DMS53 (cell line): ENCODE measurements around the gene CRISPLD2.

Experiments
- DNase-seq: peaks from one replicate; lab custom pipeline; 2025; lab: John Stamatoyannopoulos, UW

The CRISPLD2 gene, protein sequence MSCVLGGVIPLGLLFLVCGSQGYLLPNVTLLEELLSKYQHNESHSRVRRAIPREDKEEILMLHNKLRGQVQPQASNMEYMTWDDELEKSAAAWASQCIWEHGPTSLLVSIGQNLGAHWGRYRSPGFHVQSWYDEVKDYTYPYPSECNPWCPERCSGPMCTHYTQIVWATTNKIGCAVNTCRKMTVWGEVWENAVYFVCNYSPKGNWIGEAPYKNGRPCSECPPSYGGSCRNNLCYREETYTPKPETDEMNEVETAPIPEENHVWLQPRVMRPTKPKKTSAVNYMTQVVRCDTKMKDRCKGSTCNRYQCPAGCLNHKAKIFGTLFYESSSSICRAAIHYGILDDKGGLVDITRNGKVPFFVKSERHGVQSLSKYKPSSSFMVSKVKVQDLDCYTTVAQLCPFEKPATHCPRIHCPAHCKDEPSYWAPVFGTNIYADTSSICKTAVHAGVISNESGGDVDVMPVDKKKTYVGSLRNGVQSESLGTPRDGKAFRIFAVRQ

GRCh38 chr16:84819644-84820304 is at the start of gene CRISPLD2:
CRISPLD2 (plus strand) TSS chr16:84819985; CDS start chr16:84838496, 18,511 bp downstream.
- peak; percentile 96 for DNase-seq

DNA sequence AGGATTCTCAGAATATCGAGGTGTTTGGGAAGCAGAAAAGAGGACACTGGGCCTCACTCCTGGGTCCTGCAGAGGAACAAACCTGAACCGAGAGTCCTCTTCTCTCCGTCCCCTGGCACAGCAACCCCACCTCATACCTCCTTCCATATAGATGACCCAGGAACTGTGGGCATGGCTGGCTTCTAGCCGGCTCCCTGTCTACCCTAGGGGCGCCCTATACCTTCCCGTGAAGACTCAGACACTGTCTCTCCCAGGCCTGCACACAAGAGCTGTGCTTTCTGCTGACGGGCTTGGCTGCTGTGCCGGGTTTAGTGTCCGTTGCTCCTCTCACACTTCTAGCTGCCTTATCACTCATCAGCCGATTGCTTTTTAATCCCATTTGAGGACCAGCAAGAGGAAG is 46.5 kb upstream of the CRISPLD2 start:
- no peak for DNase-seq

DNA sequence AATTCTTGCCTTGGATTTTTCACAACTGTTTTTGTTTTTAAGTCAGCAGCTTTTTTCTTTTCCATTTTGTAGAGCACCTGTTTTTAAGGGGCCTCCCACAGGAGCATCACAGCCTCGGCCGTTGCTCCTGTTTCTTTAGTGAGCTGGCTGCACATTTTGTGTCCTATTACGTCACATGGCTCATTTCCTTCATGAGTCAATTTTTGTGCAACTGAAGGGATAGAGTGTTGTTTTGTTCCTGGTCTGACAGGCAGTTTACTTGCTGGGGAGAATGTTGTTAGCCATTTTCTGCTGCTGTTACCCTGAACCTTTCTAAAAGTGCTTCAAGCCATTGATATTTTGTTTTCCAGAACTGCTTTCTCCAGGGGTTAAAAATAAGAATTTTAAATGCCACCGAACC is 45.0 kb upstream of the CRISPLD2 start:
- no peak for DNase-seq

GRCh38 chr16:84775262-84775810 is 44.4 kb upstream of the CRISPLD2 start:
- DNase-seq, result no peak

DNA sequence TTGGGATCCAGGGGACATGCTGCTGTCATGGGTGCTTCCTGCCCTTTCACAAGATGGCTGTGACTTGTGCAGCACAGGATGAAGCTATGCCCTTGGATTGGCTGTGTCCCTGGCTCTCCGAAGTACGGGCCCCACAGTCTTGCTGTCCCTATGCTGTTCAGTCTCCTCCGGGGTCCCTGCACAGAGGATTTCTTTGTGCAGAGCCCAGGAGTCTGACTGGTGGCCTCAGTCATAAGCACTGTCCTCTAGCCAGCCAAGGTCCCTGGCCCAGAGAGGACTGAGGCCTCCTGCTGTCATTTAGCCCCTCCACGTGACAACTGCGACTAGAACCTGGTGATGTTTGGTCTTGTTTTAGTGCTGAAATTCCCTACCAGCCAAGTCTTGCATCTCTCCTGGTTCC is 42.4 kb upstream of the CRISPLD2 start:
- DNase-seq, result no peak

GRCh38 chr16:84778720-84779119 is 41.1 kb upstream of the CRISPLD2 start:
- no peak for DNase-seq

GRCh38 chr16:84780063-84780462 is 39.7 kb upstream of the CRISPLD2 start:
- DNase-seq, result no peak

GRCh38 chr16:84780544-84781376 is 39.0 kb upstream of the CRISPLD2 start:
- DNase-seq, result no peak

GRCh38 chr16:84782846-84783245 is 36.9 kb upstream of the CRISPLD2 start:
- no peak for DNase-seq

GRCh38 chr16:84785843-84786581 is 33.8 kb upstream of the CRISPLD2 start:
- DNase-seq, result peak; percentile 73

GRCh38 chr16:84786605-84787262 is 33.1 kb upstream of the CRISPLD2 start:
- peak; percentile 92 for DNase-seq

DNA sequence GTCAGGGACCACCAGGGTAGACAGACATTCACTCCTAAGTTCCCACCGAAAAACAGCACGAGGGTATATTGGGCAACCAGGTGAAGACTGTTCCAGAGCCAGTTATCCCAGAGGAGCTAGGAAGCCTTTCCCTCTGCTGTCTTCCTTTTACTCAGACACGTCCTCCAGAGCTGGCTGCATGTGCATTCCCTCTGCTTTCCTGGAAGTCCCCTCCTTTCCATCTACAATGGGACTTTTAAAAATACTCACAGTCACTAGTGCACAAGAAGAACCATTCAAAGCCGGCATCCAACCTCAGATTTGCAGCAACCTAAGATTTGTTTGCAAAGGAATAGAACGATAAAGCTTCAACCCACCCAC is 32.5 kb upstream of the CRISPLD2 start:
- peak; percentile 32 for DNase-seq

DNA sequence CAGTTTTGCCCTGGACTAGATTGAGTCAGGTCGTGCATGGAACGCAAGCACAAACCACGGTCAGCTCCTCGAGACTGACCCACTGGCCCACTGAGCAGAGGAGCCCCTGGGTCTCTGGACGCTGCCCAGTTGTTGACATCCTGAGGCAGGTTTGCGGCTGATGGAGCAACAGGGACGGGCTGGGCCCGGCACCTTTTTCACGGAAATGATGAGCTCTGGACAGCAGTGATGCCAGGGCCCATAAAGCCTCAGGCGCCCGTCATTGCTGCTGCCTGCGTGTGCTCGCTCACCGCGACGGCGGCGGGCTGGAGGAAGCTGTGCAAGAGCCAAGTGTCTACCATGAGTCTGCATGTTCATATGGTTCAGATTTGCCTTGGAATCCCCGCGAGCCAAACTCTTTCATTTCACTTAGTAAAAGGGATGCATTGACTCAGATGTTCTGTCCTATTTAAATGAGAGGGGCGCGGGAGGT is 30.8 kb upstream of the CRISPLD2 start:
- no peak for DNase-seq

DNA sequence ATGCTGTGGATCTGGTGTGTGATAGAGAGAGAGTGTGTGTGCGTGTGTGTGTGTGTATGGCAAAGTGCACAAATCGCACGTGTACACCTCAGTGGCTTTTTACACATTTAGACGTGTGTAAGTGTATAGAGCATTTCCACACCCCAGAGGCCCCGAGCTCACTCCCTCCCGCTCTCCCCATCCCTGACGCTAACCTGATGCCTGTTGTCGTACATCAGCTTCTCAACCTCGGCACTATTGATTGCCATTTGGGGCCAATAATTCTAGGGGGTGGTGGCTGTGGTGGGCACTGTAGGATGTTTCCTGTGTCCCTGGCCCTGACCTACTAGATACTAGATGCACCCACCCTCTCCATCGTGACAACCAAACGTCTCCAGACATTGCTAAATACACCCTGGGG is 30.4 kb upstream of the CRISPLD2 start:
- no peak for DNase-seq

GRCh38 chr16:84790301-84790700 is 29.5 kb upstream of the CRISPLD2 start:
- DNase-seq, result no peak

GRCh38 chr16:84791088-84791487 is 28.7 kb upstream of the CRISPLD2 start:
- no peak for DNase-seq

DNA sequence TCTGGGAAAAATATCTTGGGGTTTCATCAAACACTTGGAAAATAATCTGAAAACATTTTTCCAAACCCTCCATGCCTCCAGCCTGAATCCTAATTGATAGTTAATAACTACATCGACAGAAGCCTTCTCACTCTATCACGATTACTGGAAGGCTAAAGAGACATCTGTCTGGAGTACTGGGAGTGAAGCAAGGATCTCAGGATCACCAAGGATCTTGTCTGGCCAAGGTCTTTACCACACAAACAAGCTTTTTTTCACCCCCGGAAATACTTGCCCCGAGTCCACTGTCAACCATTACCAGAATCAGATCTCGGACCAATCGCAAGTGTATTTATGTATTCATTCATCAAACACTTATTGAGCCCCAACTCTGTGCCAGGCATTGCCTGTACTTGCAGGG is 28.3 kb upstream of the CRISPLD2 start:
- DNase-seq, result no peak

- no peak for DNase-seq
Measured at GRCh38 chr16:84794186-84794585, 25.6 kb upstream of the CRISPLD2 start.

DNA sequence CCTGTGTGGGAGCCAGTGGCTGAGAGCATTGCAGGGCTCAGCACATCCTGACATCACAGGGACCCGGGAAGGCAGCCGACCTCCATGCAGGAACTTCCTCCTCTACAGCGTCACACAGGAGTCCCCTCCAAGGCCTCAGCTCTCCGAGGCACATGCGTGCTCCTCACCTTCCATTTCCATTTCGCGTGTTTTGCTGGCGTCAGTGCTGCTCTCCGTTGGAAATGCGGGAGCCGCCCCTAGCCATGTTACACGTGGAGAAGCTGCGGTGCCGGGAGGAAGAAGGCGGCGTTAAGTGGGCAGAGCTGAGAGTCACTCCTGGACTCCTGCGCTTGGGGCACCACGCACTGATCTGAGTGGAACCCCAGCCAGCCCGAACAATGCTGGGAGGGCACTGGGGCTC is 25.2 kb upstream of the CRISPLD2 start:
- peak; percentile 37 for DNase-seq

DNA sequence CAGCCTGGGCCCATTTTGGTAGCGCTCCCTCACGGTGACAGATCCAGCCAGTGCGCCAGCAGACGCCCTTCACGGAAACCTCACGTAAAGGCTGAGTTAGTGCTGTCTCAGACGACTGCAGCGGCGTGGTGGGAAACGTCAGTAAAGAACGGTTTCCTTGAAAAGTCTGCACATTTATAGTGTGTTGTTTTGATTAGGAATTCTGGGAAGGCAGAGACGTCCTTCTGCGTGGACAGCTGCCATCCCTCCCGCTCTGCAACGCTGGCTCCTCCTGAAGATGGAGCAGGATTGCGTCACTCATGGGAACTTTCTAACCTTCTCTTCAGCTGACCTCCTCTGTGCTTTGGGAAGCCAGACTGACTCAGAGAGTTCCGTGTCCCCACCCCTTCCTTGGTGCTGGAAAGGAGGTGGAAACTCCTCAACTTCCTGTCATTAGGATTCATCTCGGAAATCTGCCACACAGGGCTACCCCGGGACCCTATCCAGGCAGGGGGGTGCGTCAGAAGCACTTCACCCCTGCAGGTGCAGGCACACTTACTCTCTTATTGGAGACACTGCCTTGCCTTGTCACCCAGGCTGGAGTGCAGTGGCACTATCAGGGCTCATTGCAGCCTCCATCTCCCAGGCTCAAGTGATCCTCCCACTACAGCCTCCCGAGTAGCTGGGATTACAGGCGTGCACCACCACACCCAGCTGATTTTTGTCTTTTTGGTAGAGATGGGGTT is 24.3 kb upstream of the CRISPLD2 start:
- peak; percentile 16 for DNase-seq
